GM12872 (cell line): ENCODE data around the gene GPD1.

Source experiments
- CTCF ChIP-seq: IDR thresholded peaks from 3 replicates; pipeline ENCODE4 v1.5.1; 2011; ENCODE audit warnings: low read depth, mild to moderate bottlenecking, low read length, moderate library complexity; ENCODE audit not compliant: insufficient read depth

Gene GPD1

GRCh38 chr12:50090391-50090790 is 13.4 kb upstream of the GPD1 start:
- no peak for TF ChIP-seq CTCF

- no peak for TF ChIP-seq CTCF
These were observed 5.9 kb upstream of the GPD1 start for GRCh38 chr12:50097952-50098351.

GRCh38 chr12:50099302-50100008 is 4.4 kb upstream of the GPD1 start:
- TF ChIP-seq CTCF: no peak

- no peak for TF ChIP-seq CTCF
These were observed 3.2 kb upstream of the GPD1 start for GRCh38 chr12:50100561-50100960.

- TF ChIP-seq CTCF: peak; percentile 36; the same call in 1 of the 3 replicates
These were observed 2.1 kb upstream of the GPD1 start for GRCh38 chr12:50101663-50102062.

- no peak for TF ChIP-seq CTCF
These were observed 1.7 kb upstream of the GPD1 start for GRCh38 chr12:50102131-50102531.

GRCh38 chr12:50102646-50103309 is 1.0 kb upstream of the GPD1 start:
- TF ChIP-seq CTCF: no peak
